Measurements from ENCODE around the gene NINJ2.

- TF ChIP-seq EZH2phosphoT487 (IDR thresholded peaks at IDR 0.05; ENCODE audit: low read depth) (no peak), CTCF (IDR thresholded peaks at IDR 0.05; ENCODE audit: low read depth, low read length) (no peak)
These were observed 86.6 kb downstream of the NINJ2 start for GRCh38 chr12:576615-577110.

Data from OCI-LY3 (cell line).